ENCODE results near the gene PYCARD.
"Not testable (repeated sequence)": the region's sequence is repeated elsewhere in the genome, so short reads cannot be mapped to it uniquely, and the experiment has no call there.

The PYCARD gene

DNA sequence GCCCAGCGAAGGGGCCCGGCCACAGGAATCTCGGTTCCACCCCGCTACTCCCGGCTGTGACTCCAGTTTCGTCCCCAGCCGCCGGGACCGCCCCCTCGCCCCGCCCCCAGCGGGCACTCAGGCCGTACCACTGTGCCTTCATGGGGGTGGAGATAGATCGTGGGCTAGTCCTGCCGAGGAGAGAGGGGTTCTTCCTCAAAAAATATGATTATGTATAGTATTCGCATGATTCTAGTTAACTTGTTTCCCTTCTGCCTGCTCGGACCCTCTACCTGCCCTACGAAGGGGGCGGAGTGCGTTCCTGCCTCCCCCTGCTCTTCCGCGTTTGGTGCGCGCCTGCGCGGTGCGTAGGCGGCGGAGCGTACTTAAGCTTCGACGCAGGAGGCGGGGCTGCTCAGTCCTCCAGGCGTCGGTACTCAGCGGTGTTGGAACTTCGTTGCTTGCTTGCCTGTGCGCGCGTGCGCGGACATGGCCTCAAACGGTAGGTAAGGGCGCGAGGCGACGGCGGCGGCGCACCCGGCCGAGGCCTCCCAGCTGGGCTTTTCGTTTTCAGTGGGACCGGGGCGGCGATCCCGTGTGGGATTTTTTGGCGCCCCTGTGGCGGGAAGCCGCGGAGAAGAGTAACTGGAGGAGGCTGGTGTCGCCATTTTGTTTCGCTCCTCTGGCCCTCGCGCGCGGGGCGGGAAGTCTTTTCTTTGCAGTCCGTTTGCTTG lies 22.7 kb downstream of the PYCARD start, which contains the start of gene FUS:
FUS (plus strand) TSS at position 393 of the 713 bp plus-strand sequence; CDS start at position 469, 76 bp downstream.
- in situ Hi-C loops (cut with MboI; ENCODE audit: low pct_unique_long_range_greater_than_20kb, low sequenced_read_pairs, unreplicated experiment): no loop called here
- peak; percentile 96 for DNase-seq (ENCODE audit: low spot score)
- TF ChIP-seq, protein P1, sequence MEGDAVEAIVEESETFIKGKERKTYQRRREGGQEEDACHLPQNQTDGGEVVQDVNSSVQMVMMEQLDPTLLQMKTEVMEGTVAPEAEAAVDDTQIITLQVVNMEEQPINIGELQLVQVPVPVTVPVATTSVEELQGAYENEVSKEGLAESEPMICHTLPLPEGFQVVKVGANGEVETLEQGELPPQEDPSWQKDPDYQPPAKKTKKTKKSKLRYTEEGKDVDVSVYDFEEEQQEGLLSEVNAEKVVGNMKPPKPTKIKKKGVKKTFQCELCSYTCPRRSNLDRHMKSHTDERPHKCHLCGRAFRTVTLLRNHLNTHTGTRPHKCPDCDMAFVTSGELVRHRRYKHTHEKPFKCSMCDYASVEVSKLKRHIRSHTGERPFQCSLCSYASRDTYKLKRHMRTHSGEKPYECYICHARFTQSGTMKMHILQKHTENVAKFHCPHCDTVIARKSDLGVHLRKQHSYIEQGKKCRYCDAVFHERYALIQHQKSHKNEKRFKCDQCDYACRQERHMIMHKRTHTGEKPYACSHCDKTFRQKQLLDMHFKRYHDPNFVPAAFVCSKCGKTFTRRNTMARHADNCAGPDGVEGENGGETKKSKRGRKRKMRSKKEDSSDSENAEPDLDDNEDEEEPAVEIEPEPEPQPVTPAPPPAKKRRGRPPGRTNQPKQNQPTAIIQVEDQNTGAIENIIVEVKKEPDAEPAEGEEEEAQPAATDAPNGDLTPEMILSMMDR (IDR thresholded peaks at IDR 0.05; ENCODE audit: extremely low read depth, insufficient read depth, missing control alignments): no peak

DNA sequence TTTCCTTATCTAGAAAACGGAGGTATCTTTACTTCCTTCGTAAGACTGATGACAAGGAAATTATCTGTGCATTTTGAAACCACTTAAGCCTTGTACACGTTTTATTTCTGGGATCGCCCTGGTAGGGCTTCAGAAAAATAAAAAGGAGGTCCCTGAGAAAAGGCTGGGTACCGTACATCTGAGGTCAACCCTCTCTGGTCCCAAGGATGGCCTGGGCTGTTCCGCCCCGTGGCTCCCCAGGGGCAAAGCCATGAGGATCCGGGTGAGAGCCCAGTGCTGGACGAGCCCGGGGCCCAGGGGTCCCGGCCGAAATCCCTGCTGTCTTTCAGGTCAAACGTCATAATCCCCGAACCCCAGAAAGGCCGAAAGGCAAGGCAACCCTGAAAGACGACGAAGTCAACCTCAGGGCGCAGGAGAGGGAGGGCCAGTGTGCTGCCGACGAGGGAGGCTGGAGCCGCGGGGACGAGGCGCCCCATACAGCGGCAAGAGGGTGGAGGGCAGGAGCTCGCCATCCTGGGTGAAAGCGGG lies 23.3 kb downstream of the PYCARD start:
- TF ChIP-seq, protein P1 (IDR thresholded peaks at IDR 0.05; ENCODE audit: extremely low read depth, insufficient read depth, missing control alignments): no peak
- no peak for DNase-seq (ENCODE audit: low spot score)
- in situ Hi-C loops (cut with MboI; ENCODE audit: low pct_unique_long_range_greater_than_20kb, low sequenced_read_pairs, unreplicated experiment): no loop called here

DNA sequence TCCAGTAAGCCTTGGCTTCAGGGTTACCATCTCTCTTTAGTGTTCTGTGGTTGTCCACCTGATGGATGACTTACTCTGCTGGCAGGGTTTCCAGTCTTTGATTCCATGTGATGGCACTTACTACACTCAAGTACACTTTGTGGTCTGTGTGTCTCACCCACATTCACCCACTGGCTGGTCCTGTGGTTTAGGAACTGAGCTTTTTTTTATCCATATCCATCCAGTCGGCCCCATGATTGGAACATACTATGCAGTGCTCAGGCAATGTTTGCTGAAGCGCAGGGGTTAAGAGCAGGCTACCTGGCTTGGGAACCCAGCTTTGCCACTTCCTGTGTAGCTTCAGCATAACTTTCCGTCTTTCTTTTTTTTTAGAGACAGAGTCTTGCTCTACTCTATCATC lies 25.4 kb downstream of the PYCARD start:
- in situ Hi-C loops (cut with MboI; ENCODE audit: low pct_unique_long_range_greater_than_20kb, low sequenced_read_pairs, unreplicated experiment): no loop called here
- DNase-seq (ENCODE audit: low spot score): no peak
- TF ChIP-seq, protein P1 (IDR thresholded peaks at IDR 0.05; ENCODE audit: extremely low read depth, insufficient read depth, missing control alignments): no peak

DNA sequence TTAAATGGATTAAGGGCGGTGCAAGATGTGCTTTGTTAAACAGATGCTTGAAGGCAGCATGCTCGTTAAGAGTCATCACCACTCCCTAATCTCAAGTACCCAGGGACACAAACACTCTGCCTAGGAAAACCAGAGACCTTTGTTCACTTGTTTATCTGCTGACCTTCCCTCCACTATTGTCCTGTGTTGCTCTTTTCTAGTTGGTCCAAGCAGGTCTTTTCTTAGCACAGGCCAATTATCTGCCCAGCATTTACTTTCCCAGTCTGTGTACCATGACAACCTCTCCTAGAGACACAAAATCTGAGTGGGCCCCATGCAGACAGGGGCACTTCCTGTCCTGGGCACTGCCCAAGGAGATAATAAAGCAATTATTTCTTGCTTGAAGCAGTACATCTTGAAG lies 32.5 kb downstream of the PYCARD start:
- DNase-seq (ENCODE audit: low spot score); in situ Hi-C loops (cut with MboI; ENCODE audit: low pct_unique_long_range_greater_than_20kb, low sequenced_read_pairs, unreplicated experiment): not testable (repeated sequence)

DNA sequence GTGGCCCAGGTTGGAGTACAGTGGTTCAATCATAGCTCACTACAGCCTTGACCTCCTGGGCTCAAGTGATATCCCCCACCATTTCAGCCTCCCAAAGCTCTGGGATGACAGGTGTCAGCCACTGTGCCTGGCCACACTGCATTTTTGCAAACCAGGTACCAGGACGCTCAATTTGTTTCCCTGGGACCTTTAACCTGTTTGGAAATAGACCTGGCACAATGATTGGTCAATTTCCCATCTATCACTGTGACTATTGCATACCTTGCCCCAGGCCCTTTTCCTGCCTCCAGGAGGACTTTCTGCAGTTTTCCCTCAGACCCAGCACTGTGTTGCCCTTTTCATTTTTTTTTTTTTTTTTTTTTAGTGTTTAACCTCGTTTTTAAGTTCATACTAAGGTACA lies 33.7 kb downstream of the PYCARD start:
- in situ Hi-C loops (cut with MboI; ENCODE audit: low pct_unique_long_range_greater_than_20kb, low sequenced_read_pairs, unreplicated experiment): no loop called here
- DNase-seq (ENCODE audit: low spot score): no peak
- TF ChIP-seq, protein P1 (IDR thresholded peaks at IDR 0.05; ENCODE audit: extremely low read depth, insufficient read depth, missing control alignments): no peak

DNA sequence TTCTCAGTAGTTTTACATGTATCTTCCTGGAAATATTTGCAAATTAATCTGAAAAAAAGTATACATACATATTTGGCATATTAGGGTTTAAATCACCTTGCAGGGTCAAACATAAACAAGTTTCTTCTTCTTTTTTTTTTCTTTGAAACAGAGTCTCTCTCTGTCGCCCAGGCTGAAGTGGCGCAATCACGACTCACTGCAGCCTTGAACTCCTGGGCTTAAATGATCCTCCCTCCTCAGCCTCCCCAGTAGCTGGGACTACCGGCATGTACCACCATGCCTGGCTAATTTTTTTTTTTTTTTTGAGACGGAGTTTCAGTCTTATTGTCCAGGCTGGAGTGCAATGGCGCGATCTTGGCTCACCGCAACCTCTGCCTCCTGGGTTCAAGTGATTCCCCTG lies 35.2 kb downstream of the PYCARD start:
- DNase-seq (ENCODE audit: low spot score): no peak
- TF ChIP-seq, protein P1 (IDR thresholded peaks at IDR 0.05; ENCODE audit: extremely low read depth, insufficient read depth, missing control alignments): no peak
- in situ Hi-C loops (cut with MboI; ENCODE audit: low pct_unique_long_range_greater_than_20kb, low sequenced_read_pairs, unreplicated experiment): no loop called here

DNA sequence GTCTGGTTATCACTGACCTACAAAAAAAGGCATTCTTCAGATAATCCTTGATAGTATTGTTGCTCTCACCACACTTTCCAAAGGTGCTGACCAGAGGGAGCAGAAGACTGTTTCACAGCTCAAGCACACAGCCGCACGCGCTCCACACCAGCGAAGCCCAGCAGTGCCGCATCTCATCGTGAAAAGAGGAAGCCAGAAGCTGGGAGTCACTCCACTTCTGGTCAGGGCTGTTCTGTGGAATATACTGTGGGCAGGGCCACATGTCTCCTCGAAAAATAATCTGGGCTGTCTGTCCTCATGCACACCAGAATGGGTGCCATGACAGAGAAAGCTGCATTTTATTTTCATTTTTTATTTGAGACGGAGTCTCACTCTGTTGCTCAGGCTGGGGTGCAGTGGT lies 45.4 kb downstream of the PYCARD start:
- TF ChIP-seq, protein P1 (IDR thresholded peaks at IDR 0.05; ENCODE audit: extremely low read depth, insufficient read depth, missing control alignments): no peak
- no peak for DNase-seq (ENCODE audit: low spot score)
- in situ Hi-C loops (cut with MboI; ENCODE audit: low pct_unique_long_range_greater_than_20kb, low sequenced_read_pairs, unreplicated experiment): no loop called here

Data from GM13977 (cell line).